Esophagus squamous epithelium (tissue), 5 donors: ENCODE results near the gene ADGRG4. TPM values are rescaled to one million over a fixed set of nuclear protein-coding genes. Genes with fewer than 3 reads are reported as not detected.

ENCODE experiments used
- DNase-seq: peaks from one replicate; lab custom pipeline; 2025; lab: John Stamatoyannopoulos, UW
- H3K27ac ChIP-seq, 4 donors: fragments of 200-600 bp; sonication (generic); one replicate each; pipeline ENCODE4 v1.5.1; 2016 to 2019; ENCODE audit warnings: mild to moderate bottlenecking in 1 of 4
- H3K27me3 ChIP-seq, 4 donors: fragments of 200-600 bp; sonication (generic); 1 replicate in 3 of 4; 2 replicates in 1 of 4; pipeline versions ENCODE4 v1.5.1 to v1.6.0; 2017 to 2021; ENCODE audit warnings: antibody characterized with exemption in 1 of 4
- H3K36me3 ChIP-seq, 3 donors: fragments of 200-600 bp; sonication (generic); one replicate each; pipeline ENCODE4 v1.5.1; 2016 to 2019
- H3K4me1 ChIP-seq, 3 donors: fragments of 200-600 bp; sonication (generic); one replicate each; pipeline ENCODE4 v1.5.1; 2017 to 2019
- H3K4me3 ChIP-seq, 4 donors: fragments of 200-600 bp; sonication (generic); 1 replicate in 3 of 4; 2 replicates in 1 of 4; pipeline ENCODE4 v1.5.1; 2016 to 2019; ENCODE audit warnings: mild to moderate bottlenecking in 2 of 4, moderate library complexity in 1 of 4
- H3K9me3 ChIP-seq, 3 donors: fragments of 200-600 bp; sonication (generic); one replicate each; pipeline ENCODE4 v1.5.1; 2016 to 2019
- POLR2A ChIP-seq, 4 donors: fragments of 450-650 bp; IDR thresholded peaks; one replicate each; pipeline ENCODE4 v1.6.1; 2017; ENCODE audit warnings: antibody characterized with exemption in 4 of 4, mild to moderate bottlenecking in 4 of 4, moderate library complexity in 3 of 4
- WGBS, 2 donors: methylation state at CpG; one replicate each; pipeline ENCODE4 v1.1.5; 2018; 5-methylcytosine and 5-hydroxymethylcytosine counted together
- intact Hi-C: fragments of 100-400 bp; cut with DNase I; formaldehyde crosslinking; loops from one replicate; pipeline ENCODE4 v1.15.0; 2022
- total RNA-seq, 4 donors: library from RNA; depleted of rRNA; stranded (reverse); fragments of >200 nt; gene quantifications; one replicate each; pipeline ENCODE4 v1.1.0, GENCODE V29; 2016
- TF ChIP-seq, protein P1 (sequence below), 6 experiments: fragments of 450-650 bp in 4 of 6; fragments of 200-600 bp in 2 of 6; sonication (generic) in 2 of 6; IDR thresholded peaks; one replicate each; pipeline ENCODE4 v1.5.1; 2016 to 2019; ENCODE audit warnings: antibody characterized with exemption in 6 of 6, mild to moderate bottlenecking in 4 of 6, moderate library complexity in 4 of 6
- donor health status: DM: yes; HTN: yes; CAD: no.

Gene ADGRG4
- total RNA-seq, 4 donors from 2014 or later, result 0.19 TPM; not detected in 3

- Histone ChIP-seq H3K27me3 (no peaks in the 10 kb centered on the region), H3K4me1 (no peaks in the 10 kb centered on the region), H3K4me3 (no peak overlapping the region), H3K9me3 (no peaks in the 10 kb centered on the region), H3K36me3 (no peaks in the 10 kb centered on the region), H3K27ac (no peak overlapping the region)
- DNase-seq, result no peak
- 95 to 97% methylated on average over 6 of the region's 6 CpGs for WGBS, 2 donors
- TF ChIP-seq, protein P1, sequence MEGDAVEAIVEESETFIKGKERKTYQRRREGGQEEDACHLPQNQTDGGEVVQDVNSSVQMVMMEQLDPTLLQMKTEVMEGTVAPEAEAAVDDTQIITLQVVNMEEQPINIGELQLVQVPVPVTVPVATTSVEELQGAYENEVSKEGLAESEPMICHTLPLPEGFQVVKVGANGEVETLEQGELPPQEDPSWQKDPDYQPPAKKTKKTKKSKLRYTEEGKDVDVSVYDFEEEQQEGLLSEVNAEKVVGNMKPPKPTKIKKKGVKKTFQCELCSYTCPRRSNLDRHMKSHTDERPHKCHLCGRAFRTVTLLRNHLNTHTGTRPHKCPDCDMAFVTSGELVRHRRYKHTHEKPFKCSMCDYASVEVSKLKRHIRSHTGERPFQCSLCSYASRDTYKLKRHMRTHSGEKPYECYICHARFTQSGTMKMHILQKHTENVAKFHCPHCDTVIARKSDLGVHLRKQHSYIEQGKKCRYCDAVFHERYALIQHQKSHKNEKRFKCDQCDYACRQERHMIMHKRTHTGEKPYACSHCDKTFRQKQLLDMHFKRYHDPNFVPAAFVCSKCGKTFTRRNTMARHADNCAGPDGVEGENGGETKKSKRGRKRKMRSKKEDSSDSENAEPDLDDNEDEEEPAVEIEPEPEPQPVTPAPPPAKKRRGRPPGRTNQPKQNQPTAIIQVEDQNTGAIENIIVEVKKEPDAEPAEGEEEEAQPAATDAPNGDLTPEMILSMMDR (IDR thresholded peaks at IDR 0.05), result no peak
- TF ChIP-seq POLR2A (IDR thresholded peaks at IDR 0.05), result no peak
- intact Hi-C loops, result no loop called here
Observed at GRCh38 chrX:136446208-136446607, 145.4 kb downstream of the ADGRG4 start.

- H3K27ac ChIP-seq, result no peak overlapping the region
- no peaks in the 10 kb centered on the region for H3K4me1 ChIP-seq
- H3K36me3 ChIP-seq, result no peaks in the 10 kb centered on the region
- no peaks in the 10 kb centered on the region for H3K9me3 ChIP-seq
- TF ChIP-seq, protein P1 (IDR thresholded peaks at IDR 0.05), result no peak
- no peak for TF ChIP-seq POLR2A (IDR thresholded peaks at IDR 0.05)
- no peaks in the 10 kb centered on the region for H3K27me3 ChIP-seq
- no peak for DNase-seq
- 71 to 83% methylated on average over 2 of the region's 2 CpGs for WGBS, 2 donors
- H3K4me3 ChIP-seq, result no peak overlapping the region
- intact Hi-C loops, result no loop called here
Observed at GRCh38 chrX:136447308-136447707, 146.5 kb downstream of the ADGRG4 start.

DNA sequence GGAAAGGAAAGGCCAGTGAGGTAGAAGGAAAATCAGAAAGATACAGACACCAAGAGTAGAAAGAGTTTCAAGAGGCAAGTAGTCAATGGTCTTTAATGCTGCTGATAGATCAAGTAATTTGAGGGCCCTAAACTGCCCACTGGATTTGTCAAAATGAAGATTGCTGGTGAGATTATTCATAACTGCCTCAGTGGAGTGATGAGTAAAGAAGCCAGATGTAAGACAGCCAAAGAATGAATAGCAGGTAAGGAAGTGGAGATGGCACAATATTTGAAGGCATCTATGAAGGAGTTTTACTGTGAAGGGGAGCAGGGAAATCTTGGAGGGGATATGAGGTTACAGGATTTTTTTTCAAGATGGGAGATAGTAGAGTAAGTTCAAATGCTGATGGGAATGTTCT lies 147.2 kb downstream of the ADGRG4 start:
- H3K4me1 ChIP-seq, result no peaks in the 10 kb centered on the region
- H3K4me3 ChIP-seq, result no peak overlapping the region
- no peaks in the 10 kb centered on the region for H3K36me3 ChIP-seq
- no peak overlapping the region for H3K27ac ChIP-seq
- no peaks in the 10 kb centered on the region for H3K27me3 ChIP-seq
- TF ChIP-seq, protein P1 (IDR thresholded peaks at IDR 0.05), result no peak
- TF ChIP-seq POLR2A (IDR thresholded peaks at IDR 0.05), result no peak
- no peaks in the 10 kb centered on the region for H3K9me3 ChIP-seq
- DNase-seq, result no peak
- intact Hi-C loops, result no loop called here

- 37 to 67% methylated on average over 8 of the region's 8 CpGs for WGBS, 2 donors
- Histone ChIP-seq H3K27ac (no peak overlapping the region), H3K4me1 (no peaks in the 10 kb centered on the region), H3K4me3 (no peak overlapping the region), H3K36me3 (no peaks in the 10 kb centered on the region), H3K27me3 (no peaks in the 10 kb centered on the region), H3K9me3 (no peaks in the 10 kb centered on the region)
- no peak for DNase-seq
- intact Hi-C loops, result no loop called here
- TF ChIP-seq, protein P1 (IDR thresholded peaks at IDR 0.05), result no peak
- TF ChIP-seq POLR2A (IDR thresholded peaks at IDR 0.05), result no peak
Observed at GRCh38 chrX:136450050-136450830, 149.5 kb downstream of the ADGRG4 start.

DNA sequence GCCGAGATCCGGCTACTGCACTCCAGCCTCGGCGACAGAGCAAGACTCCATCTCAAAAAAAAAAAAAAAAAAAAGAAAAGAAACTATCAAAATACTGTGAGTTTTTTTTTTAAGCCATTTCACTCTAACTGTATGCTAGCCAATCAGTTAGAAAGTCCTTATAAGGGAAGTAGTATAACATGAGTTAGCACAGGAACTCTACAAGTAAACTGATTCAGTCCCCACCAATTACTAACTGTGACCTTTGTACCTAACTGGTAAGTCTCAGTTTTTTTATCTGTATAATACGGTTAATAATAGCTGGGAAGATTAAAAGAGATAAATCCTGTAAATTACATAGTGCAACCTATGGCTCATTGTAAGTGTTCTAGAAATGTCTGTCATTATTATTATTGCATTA lies 151.9 kb downstream of the ADGRG4 start:
- no peak overlapping the region for H3K27ac ChIP-seq
- intact Hi-C loops, result no loop called here
- H3K36me3 ChIP-seq, result no peaks in the 10 kb centered on the region
- no peak for DNase-seq
- no peak overlapping the region for H3K4me3 ChIP-seq
- no peaks in the 10 kb centered on the region for H3K27me3 ChIP-seq
- 67 to 100% methylated on average over 1 to 2 of the region's 5 CpGs for WGBS, 2 donors
- TF ChIP-seq, protein P1 (IDR thresholded peaks at IDR 0.05), result no peak
- TF ChIP-seq POLR2A (IDR thresholded peaks at IDR 0.05), result no peak
- H3K9me3 ChIP-seq, result no peaks in the 10 kb centered on the region
- no peaks in the 10 kb centered on the region for H3K4me1 ChIP-seq
